ENCODE results near the gene CHPT1.

The CHPT1 gene

DNA sequence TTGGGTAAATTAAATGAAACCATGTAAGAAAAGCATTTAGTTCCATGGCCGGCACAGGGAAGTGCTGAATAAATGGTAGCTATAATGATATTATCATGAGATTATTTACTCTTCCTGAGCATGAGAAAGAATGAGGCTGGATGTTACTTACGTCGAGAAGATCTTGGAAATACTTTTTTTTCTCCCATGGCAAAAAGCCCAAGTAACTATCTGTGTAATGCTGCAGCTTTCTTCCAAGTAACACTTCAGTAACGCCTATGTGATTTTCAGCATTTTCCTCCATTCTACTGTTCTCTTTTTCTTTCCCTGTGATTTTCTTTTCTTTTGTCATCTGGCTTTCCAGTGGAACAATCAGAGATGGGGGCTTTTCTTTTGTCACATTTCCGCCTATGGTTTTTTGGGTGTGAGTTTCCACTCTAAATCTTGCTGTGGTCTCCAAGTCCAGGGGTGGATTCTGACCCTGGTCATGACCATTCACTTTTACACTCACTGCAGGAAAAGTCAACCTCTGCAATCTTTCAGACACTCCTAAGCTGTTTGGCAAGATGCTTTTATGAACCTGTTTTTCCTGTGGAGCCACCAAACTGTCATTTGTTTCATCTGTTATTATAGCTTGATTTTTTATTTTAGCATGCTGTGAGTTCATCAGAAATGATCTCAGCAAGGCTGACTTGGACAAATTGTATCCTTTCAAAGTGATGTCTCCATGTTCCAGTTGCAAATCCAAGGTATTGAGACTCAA lies 66.8 kb downstream of the CHPT1 start:
- DNase-seq (ENCODE audit: low read depth) = no peak

GRCh38 chr12:101767537-101767936 lies 70.1 kb downstream of the CHPT1 start:
- DNase-seq (ENCODE audit: low read depth) = no peak

- no peak for DNase-seq (ENCODE audit: low read depth)
Measured at GRCh38 chr12:101768781-101769180, 71.3 kb downstream of the CHPT1 start.

DNA sequence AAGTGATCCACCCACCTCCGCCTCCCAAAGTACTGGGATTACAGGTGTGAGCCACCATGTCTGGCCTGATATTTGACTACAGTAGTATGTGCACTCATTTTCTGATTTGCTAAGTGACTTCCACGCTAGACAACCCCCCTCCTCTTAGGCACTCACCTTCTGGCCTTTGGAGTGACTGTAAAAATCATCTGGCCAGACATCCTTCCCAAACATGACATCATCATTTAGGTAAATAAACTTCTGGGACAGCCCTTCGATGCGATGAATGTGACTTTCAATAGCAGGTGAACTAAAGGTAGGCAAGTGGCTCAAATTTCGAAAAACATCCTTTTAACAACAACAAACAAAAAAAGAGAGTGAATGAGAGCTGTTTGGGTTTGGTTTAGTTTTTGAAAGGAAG lies 72.4 kb downstream of the CHPT1 start:
- no peak for DNase-seq (ENCODE audit: low read depth)

DNA sequence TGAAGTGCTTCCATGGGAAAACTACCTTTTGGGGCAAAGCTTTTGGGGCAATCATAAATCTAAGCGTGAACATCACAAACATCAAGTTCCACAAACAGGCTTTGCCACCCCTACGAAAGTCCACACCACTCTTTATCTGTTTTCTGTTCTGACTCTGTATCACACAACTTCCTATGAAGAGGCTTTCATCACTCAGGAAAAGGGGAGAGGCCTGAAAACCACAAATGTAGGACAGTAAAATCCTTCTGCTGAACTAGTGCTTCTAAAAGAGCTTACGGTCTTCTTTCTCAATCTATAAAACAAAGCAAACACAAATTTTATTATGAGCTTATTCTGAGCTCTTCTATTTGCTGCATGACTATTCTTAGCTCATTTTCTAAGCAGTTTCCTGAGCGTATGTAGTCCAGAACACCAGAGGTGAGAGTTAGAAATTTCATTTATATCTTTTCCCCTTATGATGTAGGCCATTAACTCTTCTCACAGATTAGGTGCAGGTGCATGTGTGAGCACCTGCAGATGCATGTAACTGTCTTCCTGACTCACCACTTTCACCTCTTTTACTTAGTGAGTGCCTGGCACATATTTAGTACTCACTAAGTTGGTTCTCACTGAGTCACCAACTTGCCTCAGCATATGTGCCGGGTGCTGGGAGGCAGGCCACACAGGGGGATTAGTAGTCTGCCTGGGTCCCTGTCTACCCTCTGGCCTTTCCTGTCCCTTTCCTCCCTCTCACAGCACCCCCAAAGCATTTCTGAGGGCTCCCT lies 74.8 kb downstream of the CHPT1 start:
- DNase-seq (ENCODE audit: low read depth) = no peak

- peak; percentile 53 for DNase-seq (ENCODE audit: low read depth)
Measured at GRCh38 chr12:101773650-101774162, 76.3 kb downstream of the CHPT1 start.

DNA sequence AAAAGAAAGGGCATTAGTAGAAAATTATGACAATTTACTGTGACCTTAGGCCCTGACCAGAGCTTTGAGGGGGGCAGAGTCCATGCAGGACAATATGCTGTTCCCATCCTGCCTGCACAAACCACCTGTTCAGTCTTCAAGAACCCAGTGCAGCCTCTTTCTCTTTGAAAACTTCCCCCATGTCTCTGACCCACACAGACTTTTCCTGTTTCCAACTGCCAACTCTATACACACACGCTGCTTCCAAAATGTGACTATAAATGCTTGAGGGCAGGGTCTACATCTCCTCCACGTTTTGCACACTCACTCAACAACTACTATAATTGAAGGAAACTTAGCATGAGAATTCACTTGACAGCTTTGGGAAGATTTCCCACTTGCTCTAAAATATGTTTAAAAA lies 78.4 kb downstream of the CHPT1 start:
- no peak for DNase-seq (ENCODE audit: low read depth)

- DNase-seq (ENCODE audit: low read depth) = no peak
Measured at GRCh38 chr12:101777485-101777884, 80.0 kb downstream of the CHPT1 start.

DNA sequence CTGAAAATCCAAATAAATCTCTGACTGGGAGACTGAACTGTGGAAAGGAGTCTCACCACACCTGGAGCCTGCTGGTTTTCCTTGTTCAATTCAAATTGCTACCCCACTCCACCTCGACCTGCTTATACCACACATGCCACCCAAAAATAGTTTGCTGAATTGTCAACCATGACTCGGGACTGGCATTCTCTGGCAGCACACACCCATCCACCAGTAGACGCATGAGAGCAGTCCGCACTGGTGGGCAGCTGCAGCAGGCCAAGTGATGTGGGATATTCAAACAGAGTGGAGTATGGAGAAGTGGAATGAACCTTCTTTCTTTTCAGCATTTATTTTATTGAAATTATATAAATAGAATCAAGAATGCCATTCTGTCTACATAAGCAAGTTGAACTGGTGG lies 80.5 kb downstream of the CHPT1 start:
- no peak for DNase-seq (ENCODE audit: low read depth)
